HG03558 (cell line): Measurements from ENCODE around the gene ACVR1B.

Experiments used
- ATAC-seq: cut with Tn5 transposase; IDR thresholded peaks from one replicate; pipeline ENCODE4 v1.9.1; 2021; ENCODE audit warnings: moderate number of reproducible peaks; ENCODE audit not compliant: unreplicated experiment; ENCODE audit errors: extremely low read depth

Gene ACVR1B

GRCh38 chr12:51951199-51951842, at the start of gene ACVR1B:
Gene ACVR1B (plus strand): TSS chr12:51951699. CDS start chr12:51951744, 45 bp downstream.
- ATAC-seq = no peak

- no peak for ATAC-seq
Measured at GRCh38 chr12:51901881-51902280, 49.6 kb upstream of the ACVR1B start.

GRCh38 chr12:51904951-51905470, 46.5 kb upstream of the ACVR1B start:
- no peak for ATAC-seq

- ATAC-seq = no peak
Measured at GRCh38 chr12:51905471-51906429, 45.7 kb upstream of the ACVR1B start.

- ATAC-seq = no peak
Measured at GRCh38 chr12:51906430-51907082, 44.9 kb upstream of the ACVR1B start.

GRCh38 chr12:51907083-51907855, 44.2 kb upstream of the ACVR1B start, which contains the start of gene ACVRL1:
Gene ACVRL1 (plus strand): TSS chr12:51907504. CDS start chr12:51912475, 4,971 bp downstream.
- ATAC-seq = no peak

DNA sequence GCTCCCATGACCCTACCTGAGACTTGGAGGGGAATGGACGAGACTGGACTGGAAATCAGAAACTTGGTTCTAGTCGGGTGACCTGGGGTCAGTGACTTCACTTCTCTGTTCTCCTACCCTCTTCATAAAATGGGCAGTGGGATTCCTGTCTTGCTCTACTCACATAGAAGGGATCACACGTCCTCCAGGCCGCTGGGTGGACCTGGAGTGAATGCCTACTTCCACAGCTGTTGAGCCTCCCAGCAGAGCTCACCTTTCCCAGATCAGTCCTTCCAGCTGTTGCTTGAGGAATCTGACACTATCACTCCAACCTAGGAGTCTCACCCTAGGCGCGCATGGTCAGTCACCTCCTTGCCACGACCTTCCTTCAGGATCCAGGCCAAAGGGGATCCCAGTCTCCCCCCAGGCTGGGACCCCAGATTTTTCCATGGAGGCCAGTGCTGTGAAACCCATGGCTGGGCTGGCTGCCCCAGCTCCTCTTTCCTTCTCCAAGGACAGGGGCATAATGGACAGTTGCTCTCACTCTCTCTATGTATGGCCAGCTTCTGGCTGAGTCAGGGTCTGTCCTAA, 43.6 kb upstream of the ACVR1B start:
- ATAC-seq = no peak

GRCh38 chr12:51908876-51909592, 42.5 kb upstream of the ACVR1B start:
- no peak for ATAC-seq

- no peak for ATAC-seq
Measured at GRCh38 chr12:51910168-51910567, 41.3 kb upstream of the ACVR1B start.

GRCh38 chr12:51910691-51911090, 40.8 kb upstream of the ACVR1B start:
- no peak for ATAC-seq

GRCh38 chr12:51911307-51911706, 40.2 kb upstream of the ACVR1B start:
- ATAC-seq = no peak

- ATAC-seq = no peak
Measured at GRCh38 chr12:51911788-51912711, 39.4 kb upstream of the ACVR1B start.

- ATAC-seq = no peak
Measured at GRCh38 chr12:51913071-51914033, 38.1 kb upstream of the ACVR1B start.

DNA sequence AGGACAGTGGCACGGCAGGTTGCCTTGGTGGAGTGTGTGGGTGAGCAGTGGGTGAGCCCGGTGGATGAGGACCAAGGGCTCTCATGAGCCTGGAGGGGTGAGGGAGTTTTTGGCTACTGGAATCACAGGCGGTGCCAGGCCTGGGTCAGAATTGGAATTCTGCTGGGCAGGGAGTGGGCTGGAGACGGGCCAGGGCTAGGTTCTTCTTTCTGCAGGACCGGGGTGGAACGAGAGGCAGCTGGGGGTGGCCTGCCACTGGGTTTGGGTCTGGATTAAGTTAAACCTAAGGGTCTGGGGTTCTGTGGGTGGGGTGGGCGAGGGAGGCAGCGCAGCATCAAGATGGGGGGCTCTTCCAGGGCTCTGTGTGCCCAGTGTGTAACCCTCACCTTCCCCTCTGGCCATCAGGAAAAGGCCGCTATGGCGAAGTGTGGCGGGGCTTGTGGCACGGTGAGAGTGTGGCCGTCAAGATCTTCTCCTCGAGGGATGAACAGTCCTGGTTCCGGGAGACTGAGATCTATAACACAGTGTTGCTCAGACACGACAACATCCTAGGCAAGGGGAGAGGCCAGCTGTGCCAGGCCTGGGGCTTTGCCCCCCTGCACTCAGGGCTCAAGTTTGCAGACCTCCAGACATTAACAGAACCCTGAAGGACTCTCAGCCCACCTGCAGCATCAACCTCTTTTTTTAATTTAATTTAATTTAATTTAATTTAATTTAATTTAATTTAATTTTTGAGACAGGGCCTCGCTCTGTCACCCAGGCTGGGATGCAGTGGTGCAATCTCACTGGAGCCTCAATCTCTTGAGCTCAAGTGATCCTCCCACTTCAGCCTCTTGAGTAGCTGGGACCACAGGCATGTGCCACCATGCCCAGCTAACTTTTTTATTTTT, 37.2 kb upstream of the ACVR1B start:
- ATAC-seq = no peak

DNA sequence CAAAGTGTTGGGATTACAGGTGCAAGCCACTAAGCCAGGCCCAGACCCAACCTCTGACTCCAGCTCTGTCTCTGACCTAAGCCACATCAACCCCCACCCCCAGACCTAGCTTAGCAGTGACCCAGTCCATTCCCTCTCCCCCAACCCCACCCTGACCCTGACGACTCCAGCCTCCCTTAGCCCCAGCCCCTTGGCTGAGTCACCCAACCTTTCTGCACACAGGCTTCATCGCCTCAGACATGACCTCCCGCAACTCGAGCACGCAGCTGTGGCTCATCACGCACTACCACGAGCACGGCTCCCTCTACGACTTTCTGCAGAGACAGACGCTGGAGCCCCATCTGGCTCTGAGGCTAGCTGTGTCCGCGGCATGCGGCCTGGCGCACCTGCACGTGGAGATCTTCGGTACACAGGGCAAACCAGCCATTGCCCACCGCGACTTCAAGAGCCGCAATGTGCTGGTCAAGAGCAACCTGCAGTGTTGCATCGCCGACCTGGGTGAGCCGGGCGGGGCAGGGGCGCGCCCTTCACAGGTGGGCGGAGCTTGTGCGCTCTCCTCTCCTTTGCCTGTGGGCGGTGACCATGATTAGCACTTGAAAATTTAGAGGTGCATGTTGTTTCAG, 36.4 kb upstream of the ACVR1B start:
- no peak for ATAC-seq
